HepG2 (cell line): ENCODE results near the gene IGFLR1. TPM values are rescaled to one million over a fixed set of nuclear protein-coding genes. Genes with fewer than 3 reads are reported as not detected.
A peak's percentile ranks its signal among the peaks of the same experiment; 100 is the strongest.

Experiments
- ATAC-seq: fragments of 200-7000 bp; cut with Tn5 transposase; 3 replicates; pipeline ENCODE4 v1.9.1; 2020; ENCODE audit warnings: mild to moderate bottlenecking, moderate library complexity
- BruUV-seq: library from RNA; stranded (reverse); fragments of 400-500 nt; replicated peaks from 2 replicates; lab custom pipeline; 2021; lab: Mats Ljungman, UMichigan
- CTCF ChIA-PET: fragments of 300-600 bp; formaldehyde crosslinking; extraction: SDS; loops from one replicate; lab custom pipeline; 2021; ENCODE audit warnings: low total read pairs, inconsistent platforms, low intra/inter-chr PET ratio; lab: Yijun Ruan, JAX
- POLR2A ChIA-PET: fragments of 350-600 bp; sonication (Branson Sonifier 250); formaldehyde crosslinking; loops from one replicate; lab custom pipeline; 2020; ENCODE audit warnings: antibody characterized with exemption, inconsistent platforms; lab: Yijun Ruan, JAX
- DNase-seq: peaks from one replicate; pipeline ENCODE4 v3.0.0-alpha.2; 2015; ENCODE audit warnings: low spot score
- FAIRE-seq: peaks from 3 replicates; lab custom pipeline; 2011; peaks lifted over from hg19 to GRCh38; lab: Jason Lieb, UNC
- H2AFZ ChIP-seq: one replicate; pipeline ENCODE4 v1.6.1; 2011; ENCODE audit warnings: low read length, inconsistent platforms
- H3K27ac ChIP-seq: fragments of 300-600 bp; 3 replicates; pipeline ENCODE4 v1.8.0; 2011; ENCODE audit warnings: mixed run types, mild to moderate bottlenecking, mixed read lengths, low read length, inconsistent platforms; ENCODE audit not compliant: insufficient read depth; ENCODE audit errors: extremely low read length
- H3K27me3 ChIP-seq, 2 experiments: fragments of 200-600 bp in 1 of 2; 2 replicates in 1 of 2; 3 replicates in 1 of 2; pipeline versions ENCODE4 v1.6.0 to v1.8.0; 2011; ENCODE audit warnings: low read length in 2 of 2, mild to moderate bottlenecking in 2 of 2, moderate library complexity in 2 of 2, inconsistent platforms in 1 of 2; ENCODE audit not compliant: insufficient read depth in 2 of 2, control insufficient read depth in 1 of 2
- H3K36me3 ChIP-seq, 2 experiments: fragments of 200-600 bp in 1 of 2; replicated peaks in 1 of 2; 2 replicates in 1 of 2; 3 replicates in 1 of 2; pipeline versions ENCODE4 v1.5.1 to v1.8.0; 2011; ENCODE audit warnings: low read length in 2 of 2, inconsistent platforms in 1 of 2; ENCODE audit not compliant: insufficient read depth in 2 of 2, control insufficient read depth in 1 of 2
- H3K4me1 ChIP-seq: 2 replicates; pipeline ENCODE4 v1.5.1; 2012; ENCODE audit warnings: low read length, inconsistent platforms; ENCODE audit not compliant: insufficient read depth
- H3K4me2 ChIP-seq: 2 replicates; pipeline ENCODE4 v1.6.0; 2011; ENCODE audit warnings: low read depth, low read length, inconsistent platforms
- H3K4me3 ChIP-seq, 3 experiments: fragments of 200-600 bp in 1 of 3; sonication (generic), shearing (Covaris generic) in 1 of 3; replicated peaks in 1 of 3; 2 replicates each; pipeline ENCODE4 v1.5.1; 2011 to 2016; ENCODE audit warnings: low read length in 3 of 3, inconsistent platforms in 2 of 3, low read depth in 2 of 3, mild to moderate bottlenecking in 2 of 3, control low read depth in 1 of 3, mixed read lengths in 1 of 3; ENCODE audit not compliant: insufficient read depth in 1 of 3
- H3K79me2 ChIP-seq: one replicate; pipeline ENCODE4 v1.6.1; 2011; ENCODE audit warnings: low read length, inconsistent platforms; ENCODE audit not compliant: insufficient read depth
- H3K9ac ChIP-seq: 2 replicates; pipeline ENCODE4 v1.6.0; 2011; ENCODE audit warnings: mild to moderate bottlenecking, low read depth, low read length, inconsistent platforms; ENCODE audit not compliant: insufficient read depth
- H3K9me3 ChIP-seq: 2 replicates; pipeline ENCODE4 v1.5.1; 2012; ENCODE audit warnings: mild to moderate bottlenecking, low read length
- H4K20me1 ChIP-seq: 2 replicates; pipeline ENCODE4 v1.6.0; 2011; ENCODE audit warnings: inconsistent platforms, mild to moderate bottlenecking, low read length, moderate library complexity; ENCODE audit not compliant: insufficient read depth
- DMAP1 ChIP-seq: IDR thresholded peaks from 2 replicates; pipeline ENCODE4 v1.6.1; 2016
- FOXC1 ChIP-seq: sonication (generic); formaldehyde crosslinking; IDR thresholded peaks from 2 replicates; pipeline ENCODE4 v1.8.0; 2022; ENCODE audit warnings: mild to moderate bottlenecking, missing genetic modification reagents, borderline replicate concordance
- GLMP ChIP-seq: sonication (generic); formaldehyde crosslinking; IDR thresholded peaks from 2 replicates; pipeline ENCODE4 v1.9.0; 2021; ENCODE audit warnings: missing genetic modification reagents, mild to moderate bottlenecking, borderline replicate concordance
- MED8 ChIP-seq: sonication (generic); formaldehyde crosslinking; IDR thresholded peaks from 2 replicates; pipeline ENCODE4 v1.8.1; 2023; ENCODE audit warnings: mild to moderate bottlenecking, missing genetic modification reagents; ENCODE audit not compliant: insufficient replicate concordance
- SIX1 ChIP-seq: sonication (generic); formaldehyde crosslinking; IDR thresholded peaks from 2 replicates; pipeline ENCODE4 v1.4.0; 2020; ENCODE audit warnings: missing genetic modification reagents, borderline replicate concordance
- SPEN ChIP-seq: sonication (generic); formaldehyde crosslinking; IDR thresholded peaks from 2 replicates; pipeline ENCODE4 v1.5.1; 2020; ENCODE audit warnings: low read depth, mild to moderate bottlenecking, missing genetic modification reagents
- ZC3H4 ChIP-seq: sonication (generic); formaldehyde crosslinking; IDR thresholded peaks from 2 replicates; pipeline ENCODE4 v1.4.0; 2020; ENCODE audit warnings: missing genetic modification reagents, borderline replicate concordance
- ZNF18 ChIP-seq: sonication (generic); formaldehyde crosslinking; IDR thresholded peaks from 2 replicates; pipeline ENCODE4 v1.8.0; 2022; ENCODE audit warnings: mild to moderate bottlenecking, missing genetic modification reagents; ENCODE audit not compliant: insufficient replicate concordance
- ZNF549 ChIP-seq: sonication (generic); formaldehyde crosslinking; IDR thresholded peaks from 2 replicates; pipeline ENCODE4 v1.5.0; 2020; ENCODE audit warnings: missing genetic modification reagents
- ZSCAN12 ChIP-seq: sonication (generic); formaldehyde crosslinking; IDR thresholded peaks from 2 replicates; pipeline ENCODE4 v1.9.0; 2021; ENCODE audit warnings: mild to moderate bottlenecking, missing genetic modification reagents
- ZSCAN29 ChIP-seq: sonication (generic); formaldehyde crosslinking; conservative IDR thresholded peaks from 2 replicates; pipeline ENCODE4 v1.4.0; 2020; ENCODE audit warnings: mild to moderate bottlenecking, missing genetic modification reagents
- ZSCAN5A ChIP-seq: sonication (generic); formaldehyde crosslinking; IDR thresholded peaks from 2 replicates; pipeline ENCODE4 v1.8.0; 2022; ENCODE audit warnings: mild to moderate bottlenecking, missing genetic modification reagents, borderline replicate concordance
- WGBS: methylation state at CpG from one replicate; pipeline ENCODE4 v1.1.6; 2017; ENCODE audit warnings: low lambda C conversion rate; 5-methylcytosine and 5-hydroxymethylcytosine counted together
- in situ Hi-C: cut with HindIII; loops from 2 replicates; pipeline ENCODE4 v1.10.0; 2017; ENCODE audit warnings: low pct_unique_long_range_greater_than_20kb; ENCODE audit not compliant: extremely low pct_ligation_motif_present
- intact Hi-C: fragments of 100-400 bp; cut with micrococcal nuclease; formaldehyde crosslinking; loops from one replicate; pipeline ENCODE4 v1.10.0; 2022; ENCODE audit not compliant: unreplicated experiment
- polyA plus RNA-seq, 8 experiments: library from polyadenylated mRNA; depleted of rRNA in 3 of 8; stranded (reverse) in 7 of 8; unstranded in 1 of 8; fragments of >200 nt; fragmentation: Illumina TruSeq in 4 of 8; extraction: Trizol in 4 of 8; gene quantifications; 2 replicates each; pipeline versions ENCODE4 v1.2.1 to v1.2.3, GENCODE V29; 2011 to 2016; ENCODE audit warnings: low read depth in 4 of 8, missing spikeins in 1 of 8, mixed read lengths in 1 of 8; ENCODE audit not compliant: insufficient read depth in 1 of 8
- total RNA-seq, 5 experiments: library from RNA; depleted of rRNA; stranded (reverse); fragments of >200 nt; fragmentation: Illumina TruSeq; extraction: Trizol; gene quantifications; 2 replicates each; pipeline ENCODE4 v1.2.3, GENCODE V29; 2016; ENCODE audit warnings: low read depth in 1 of 5

The IGFLR1 gene
- total and polyA plus RNA-seq, 2 of the 13 experiments (the other 11 are each of a cell fraction or from before 2014, with no cell fraction given): 5.4 to 8.9 TPM

- no TSS peak for BruUV-seq
- Histone ChIP-seq H3K4me2 (peak overlapping the region; percentile 94), H4K20me1 (no peaks in the 10 kb centered on the region), H3K27ac (no peak overlapping the region), H3K4me1 (peaks cover 48% of the 10 kb centered on the region), H3K9me3 (no peaks in the 10 kb centered on the region), H2AFZ (no peak overlapping the region), H3K9ac (peak overlapping the region; percentile 84; the same call in 1 of the 2 replicates), H3K27me3 (no peaks in the 10 kb centered on the region; a peak in 1 of 5 replicates), H3K79me2 (peaks cover 12% of the 10 kb centered on the region), H3K4me3 (peak overlapping the region in 2 of 3 experiments; percentile 82 to 88; a peak in 4 of 6 replicates), H3K36me3 (peaks cover 4% of the 10 kb centered on the region in 2 experiments; a peak in 3 of 5 replicates)
- ChIA-PET POLR2A (interaction anchor here (0.8 to 1.9 kb wide), 4 partner anchors 42 to 233 kb away, joined by 3 to 8 read pairs (median 4); no protein-coding TSS in a partner anchor), CTCF (no interaction called here)
- DNase-seq (no peak), FAIRE-seq (no peak), ATAC-seq (no peak)
- TF ChIP-seq SPEN (CRISPR knock-in tag): no peak
- TF ChIP-seq ZSCAN5A (CRISPR knock-in tag): no peak
- no peak for TF ChIP-seq SIX1 (CRISPR knock-in tag)
- 91% methylated on average over 14 of the region's 19 CpGs for WGBS
- intact Hi-C loops (loop anchor here (1.0 to 10.0 kb wide), 2 partner anchors 49 to 187 kb away; no protein-coding TSS in a partner anchor), in situ Hi-C loops (no loop called here)
These were observed 1.6 kb upstream of the IGFLR1 start for GRCh38 chr19:35743640-35744429.

GRCh38 chr19:35741203-35741515, 1.1 kb downstream of the IGFLR1 start:
- CTCF ChIA-PET: no interaction called here
- in situ Hi-C loops: no loop called here
- H3K79me2 ChIP-seq: peaks cover 5% of the 10 kb centered on the region
- intact Hi-C loops: loop anchor here (1.0 to 10.0 kb wide), 3 partner anchors 22 to 50 kb away; partner anchors contain the start of gene KMT2B
- BruUV-seq: no TSS peak
- WGBS: 0% methylated on average over 9 of the region's 12 CpGs
- peaks cover 10 to 29% of the 10 kb centered on the region in 2 experiments; a peak in 4 of 5 replicates for H3K36me3 ChIP-seq
- H3K4me1 ChIP-seq: peaks cover 31% of the 10 kb centered on the region
- H2AFZ ChIP-seq: no peak overlapping the region
- peak overlapping the region; percentile 50 to 84 (median 62); a peak in 5 of 6 replicates for H3K4me3 ChIP-seq
- H3K9me3 ChIP-seq: no peaks in the 10 kb centered on the region
- peak overlapping the region; percentile 77 for H3K9ac ChIP-seq
- FAIRE-seq: no peak
- H3K27ac ChIP-seq: peak overlapping the region; percentile 89
- peak; percentile 8 for ATAC-seq
- no peak for DNase-seq
- H3K4me2 ChIP-seq: peak overlapping the region; percentile 94
- H4K20me1 ChIP-seq: no peaks in the 10 kb centered on the region
- POLR2A ChIA-PET: interaction anchor here (0.8 to 4.6 kb wide), 23 partner anchors 7 to 190 kb away, joined by 3 to 69 read pairs (median 5); partner anchors contain the start of genes COX6B1, HAUS5, HSPB6 and LIN37
- H3K27me3 ChIP-seq: no peaks in the 10 kb centered on the region; a peak in 1 of 5 replicates
- TF ChIP-seq GLMP (CRISPR knock-in tag) (no peak), ZC3H4 (CRISPR knock-in tag) (peak; percentile 11; the same call in 1 of the 2 replicates), MED8 (no peak), ZSCAN12 (CRISPR knock-in tag) (no peak), ZSCAN29 (CRISPR knock-in tag) (no peak), ZNF549 (CRISPR knock-in tag) (no peak), FOXC1 (no peak), DMAP1 (CRISPR knock-in tag) (peak; percentile 16; the same call in 1 of the 2 replicates), ZNF18 (CRISPR knock-in tag) (peak; percentile 4)
